Panc1 (cell line): ENCODE data around the gene GZMA. TPM values are rescaled to one million over a fixed set of nuclear protein-coding genes. Genes with fewer than 3 reads are reported as not detected.

ENCODE experiments used
- ATAC-seq: fragments of 200-7000 bp; cut with Tn5 transposase; 2 replicates; pipeline ENCODE4 v1.9.1; 2020; ENCODE audit warnings: mild to moderate bottlenecking, moderate library complexity
- BruUV-seq: library from RNA; stranded (reverse); fragments of 400-500 nt; replicated peaks from 2 replicates; lab custom pipeline; 2021; lab: Mats Ljungman, UMichigan
- CTCF ChIA-PET: fragments of 300-600 bp; sonication (Branson Sonifier 250); formaldehyde crosslinking; loops from one replicate; lab custom pipeline; 2022; ENCODE audit warnings: antibody characterized with exemption; lab: Charles Lee
- POLR2A ChIA-PET: fragments of 300-600 bp; sonication (Branson Sonifier 250); formaldehyde crosslinking; loops from one replicate; lab custom pipeline; 2022; ENCODE audit warnings: antibody characterized with exemption; lab: Charles Lee
- DNase-seq: peaks from one replicate; pipeline ENCODE4 v3.0.0-alpha.2; 2010; ENCODE audit warnings: low read depth, low spot score
- H3K27ac ChIP-seq: 2 replicates; pipeline ENCODE4 v1.5.1; 2011; ENCODE audit warnings: mild to moderate bottlenecking, low read length, inconsistent platforms
- H3K27me3 ChIP-seq: fragments of 200-500 bp; sonication (Bioruptor generic); 2 replicates; pipeline ENCODE4 v1.6.0; 2014; ENCODE audit warnings: low read length, inconsistent platforms; ENCODE audit not compliant: control insufficient read depth, insufficient read depth
- H3K36me3 ChIP-seq: fragments of 200-500 bp; sonication (Bioruptor generic); 2 replicates; pipeline ENCODE4 v1.5.1; 2014; ENCODE audit warnings: inconsistent platforms, mild to moderate bottlenecking, low read length, moderate library complexity; ENCODE audit not compliant: control insufficient read depth, insufficient read depth
- H3K4me1 ChIP-seq: 2 replicates; pipeline ENCODE4 v1.5.1; 2011; ENCODE audit warnings: inconsistent platforms, mild to moderate bottlenecking, low read length, moderate library complexity; ENCODE audit not compliant: control insufficient read depth, insufficient read depth
- H3K4me3 ChIP-seq, 2 experiments: 2 replicates each; pipeline ENCODE4 v1.5.1; 2011 to 2012; ENCODE audit warnings: low read depth in 2 of 2, low read length in 2 of 2, mild to moderate bottlenecking in 2 of 2, inconsistent platforms in 1 of 2, moderate library complexity in 1 of 2
- H3K9me3 ChIP-seq: fragments of 200-500 bp; sonication (Bioruptor generic); 2 replicates; pipeline ENCODE4 v1.5.1; 2014; ENCODE audit warnings: low read depth, mild to moderate bottlenecking, inconsistent platforms, low read length, moderate library complexity; ENCODE audit not compliant: control insufficient read depth, insufficient read depth
- POLR2AphosphoS5 ChIP-seq: IDR thresholded peaks from 2 replicates; pipeline ENCODE4 v1.6.1; 2012; ENCODE audit warnings: mild to moderate bottlenecking, low read depth, low read length, moderate library complexity
- SIN3A ChIP-seq: IDR thresholded peaks from 2 replicates; pipeline ENCODE4 v1.6.1; 2012; ENCODE audit warnings: low read depth, mild to moderate bottlenecking, low read length, moderate library complexity, borderline replicate concordance; ENCODE audit not compliant: insufficient read depth
- TCF7L2 ChIP-seq: IDR thresholded peaks from 2 replicates; pipeline ENCODE4 v1.6.1; 2011; ENCODE audit warnings: mild to moderate bottlenecking, low read depth, low read length, inconsistent platforms
- in situ Hi-C: cut with HindIII; loops from 2 replicates; pipeline ENCODE4 v1.10.0; 2016; ENCODE audit warnings: low sequenced_read_pairs, low pct_unique_long_range_greater_than_20kb
- intact Hi-C: fragments of 100-400 bp; cut with micrococcal nuclease; formaldehyde crosslinking; loops from one replicate; pipeline ENCODE4 v1.10.0; 2022; ENCODE audit not compliant: unreplicated experiment
- total RNA-seq: library from RNA; stranded (reverse); gene quantifications from one replicate; pipeline ENCODE4 v1.2.1, GENCODE V29; 2021; ENCODE audit not compliant: unreplicated experiment
- TF ChIP-seq, protein P1 (sequence below), 2 experiments: IDR thresholded peaks; 2 replicates each; pipeline ENCODE4 v1.6.1; 2011 to 2012; ENCODE audit warnings: low read depth in 2 of 2, control low read depth in 1 of 2, low read length in 1 of 2, mild to moderate bottlenecking in 1 of 2, moderate library complexity in 1 of 2; ENCODE audit not compliant: insufficient read depth in 1 of 2
- TF ChIP-seq, protein P2 (sequence below): fragments of 450-650 bp; IDR thresholded peaks from 2 replicates; pipeline ENCODE4 v1.5.1; 2017; ENCODE audit warnings: mild to moderate bottlenecking

Gene GZMA
- total RNA-seq, 1 experiment from 2014 or later, result not detected

DNA sequence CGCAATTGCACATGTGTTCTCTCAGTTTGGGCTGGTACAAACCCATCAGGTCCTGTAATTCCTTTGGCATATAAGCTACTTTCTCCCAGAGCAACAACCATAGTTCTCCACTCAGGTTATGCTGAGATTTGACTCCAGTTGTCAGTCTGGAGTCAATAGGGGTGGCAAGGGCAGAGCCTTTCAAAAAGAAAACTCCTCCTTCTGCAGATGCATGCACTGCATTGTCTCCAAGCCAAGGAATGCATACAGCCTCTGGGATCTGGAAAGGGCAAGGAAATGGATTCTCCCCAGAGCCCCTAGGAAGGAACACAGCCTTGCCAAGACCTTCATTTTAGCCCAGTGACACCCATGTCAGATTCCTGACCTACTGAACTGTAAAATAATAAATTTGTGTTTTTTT lies 31.0 kb upstream of the GZMA start:
- no peaks in the 10 kb centered on the region for H3K36me3 ChIP-seq
- H3K9me3 ChIP-seq, result no peaks in the 10 kb centered on the region
- ChIA-PET CTCF (no interaction called here), POLR2A (no interaction called here)
- DNase-seq, result no peak
- peaks cover 6% of the 10 kb centered on the region; the same call in 1 of the 2 replicates for H3K27me3 ChIP-seq
- TF ChIP-seq, protein P1, sequence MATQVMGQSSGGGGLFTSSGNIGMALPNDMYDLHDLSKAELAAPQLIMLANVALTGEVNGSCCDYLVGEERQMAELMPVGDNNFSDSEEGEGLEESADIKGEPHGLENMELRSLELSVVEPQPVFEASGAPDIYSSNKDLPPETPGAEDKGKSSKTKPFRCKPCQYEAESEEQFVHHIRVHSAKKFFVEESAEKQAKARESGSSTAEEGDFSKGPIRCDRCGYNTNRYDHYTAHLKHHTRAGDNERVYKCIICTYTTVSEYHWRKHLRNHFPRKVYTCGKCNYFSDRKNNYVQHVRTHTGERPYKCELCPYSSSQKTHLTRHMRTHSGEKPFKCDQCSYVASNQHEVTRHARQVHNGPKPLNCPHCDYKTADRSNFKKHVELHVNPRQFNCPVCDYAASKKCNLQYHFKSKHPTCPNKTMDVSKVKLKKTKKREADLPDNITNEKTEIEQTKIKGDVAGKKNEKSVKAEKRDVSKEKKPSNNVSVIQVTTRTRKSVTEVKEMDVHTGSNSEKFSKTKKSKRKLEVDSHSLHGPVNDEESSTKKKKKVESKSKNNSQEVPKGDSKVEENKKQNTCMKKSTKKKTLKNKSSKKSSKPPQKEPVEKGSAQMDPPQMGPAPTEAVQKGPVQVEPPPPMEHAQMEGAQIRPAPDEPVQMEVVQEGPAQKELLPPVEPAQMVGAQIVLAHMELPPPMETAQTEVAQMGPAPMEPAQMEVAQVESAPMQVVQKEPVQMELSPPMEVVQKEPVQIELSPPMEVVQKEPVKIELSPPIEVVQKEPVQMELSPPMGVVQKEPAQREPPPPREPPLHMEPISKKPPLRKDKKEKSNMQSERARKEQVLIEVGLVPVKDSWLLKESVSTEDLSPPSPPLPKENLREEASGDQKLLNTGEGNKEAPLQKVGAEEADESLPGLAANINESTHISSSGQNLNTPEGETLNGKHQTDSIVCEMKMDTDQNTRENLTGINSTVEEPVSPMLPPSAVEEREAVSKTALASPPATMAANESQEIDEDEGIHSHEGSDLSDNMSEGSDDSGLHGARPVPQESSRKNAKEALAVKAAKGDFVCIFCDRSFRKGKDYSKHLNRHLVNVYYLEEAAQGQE (IDR thresholded peaks at IDR 0.05; ENCODE audit: insufficient read depth in 1 of 2, low read depth in 2 of 2, low read length in 1 of 2), result no peak
- TF ChIP-seq, protein P2, sequence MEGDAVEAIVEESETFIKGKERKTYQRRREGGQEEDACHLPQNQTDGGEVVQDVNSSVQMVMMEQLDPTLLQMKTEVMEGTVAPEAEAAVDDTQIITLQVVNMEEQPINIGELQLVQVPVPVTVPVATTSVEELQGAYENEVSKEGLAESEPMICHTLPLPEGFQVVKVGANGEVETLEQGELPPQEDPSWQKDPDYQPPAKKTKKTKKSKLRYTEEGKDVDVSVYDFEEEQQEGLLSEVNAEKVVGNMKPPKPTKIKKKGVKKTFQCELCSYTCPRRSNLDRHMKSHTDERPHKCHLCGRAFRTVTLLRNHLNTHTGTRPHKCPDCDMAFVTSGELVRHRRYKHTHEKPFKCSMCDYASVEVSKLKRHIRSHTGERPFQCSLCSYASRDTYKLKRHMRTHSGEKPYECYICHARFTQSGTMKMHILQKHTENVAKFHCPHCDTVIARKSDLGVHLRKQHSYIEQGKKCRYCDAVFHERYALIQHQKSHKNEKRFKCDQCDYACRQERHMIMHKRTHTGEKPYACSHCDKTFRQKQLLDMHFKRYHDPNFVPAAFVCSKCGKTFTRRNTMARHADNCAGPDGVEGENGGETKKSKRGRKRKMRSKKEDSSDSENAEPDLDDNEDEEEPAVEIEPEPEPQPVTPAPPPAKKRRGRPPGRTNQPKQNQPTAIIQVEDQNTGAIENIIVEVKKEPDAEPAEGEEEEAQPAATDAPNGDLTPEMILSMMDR, result no peak
- TF ChIP-seq SIN3A, result no peak
- no peak for TF ChIP-seq POLR2AphosphoS5
- no peak for TF ChIP-seq TCF7L2
- no peaks in the 10 kb centered on the region for H3K4me1 ChIP-seq
- in situ Hi-C loops (no loop called here), intact Hi-C loops (no loop called here)
- no TSS peak for BruUV-seq
- no peak for ATAC-seq
- no peak overlapping the region for H3K27ac ChIP-seq
- H3K4me3 ChIP-seq, result no peak overlapping the region

DNA sequence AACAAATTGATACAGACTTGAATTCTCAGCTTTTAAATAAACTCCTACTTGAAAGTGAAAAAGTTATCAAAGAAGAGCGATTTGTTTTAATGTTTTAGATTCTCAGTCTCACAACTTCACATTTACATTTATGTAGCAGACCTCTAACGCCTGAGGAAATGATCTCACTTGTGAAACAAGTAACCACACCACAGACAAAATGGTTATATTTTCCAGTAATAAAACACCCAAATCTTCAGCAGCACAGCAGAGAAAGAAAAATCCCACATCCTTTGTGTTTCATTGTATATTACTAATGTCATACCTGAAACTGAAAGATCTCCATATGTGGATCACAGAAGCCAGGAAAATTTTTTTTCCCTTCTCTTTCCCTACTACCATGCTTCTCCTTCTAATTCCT lies 29.8 kb upstream of the GZMA start:
- Histone ChIP-seq H3K27me3 (peaks cover 6% of the 10 kb centered on the region; the same call in 1 of the 2 replicates), H3K27ac (no peak overlapping the region), H3K9me3 (no peaks in the 10 kb centered on the region), H3K4me3 (no peak overlapping the region), H3K36me3 (no peaks in the 10 kb centered on the region), H3K4me1 (no peaks in the 10 kb centered on the region)
- DNase-seq (no peak), ATAC-seq (no peak)
- CTCF ChIA-PET, result no interaction called here
- in situ Hi-C loops (no loop called here), intact Hi-C loops (no loop called here)
- TF ChIP-seq SIN3A (no peak), TCF7L2 (no peak), POLR2AphosphoS5 (no peak)
- TF ChIP-seq, protein P1 (IDR thresholded peaks at IDR 0.05; ENCODE audit: insufficient read depth in 1 of 2, low read depth in 2 of 2, low read length in 1 of 2), result no peak
- TF ChIP-seq, protein P2, result no peak
- POLR2A ChIA-PET, result no interaction called here
- BruUV-seq, result no TSS peak
